Breast epithelium (tissue), 4 donors: ENCODE results near the gene MRTFB. TPM values are rescaled to one million over a fixed set of nuclear protein-coding genes. Genes with fewer than 3 reads are reported as not detected.
"Not testable (repeated sequence)": the region's sequence is repeated elsewhere in the genome, so short reads cannot be mapped to it uniquely, and the experiment has no call there.

Experiments
- DNase-seq, 2 donors: peaks; one replicate each; pipeline ENCODE4 v3.0.0-alpha.2; 2019; ENCODE audit warnings: low spot score in 2 of 2
- H3K27ac ChIP-seq, 2 donors: fragments of 200-600 bp; sonication (generic) in 1 of 2; one replicate each; pipeline ENCODE4 v1.5.1; 2016 to 2019; ENCODE audit warnings: mild to moderate bottlenecking in 1 of 2
- H3K27me3 ChIP-seq, 2 donors: fragments of 200-600 bp; sonication (generic) in 1 of 2; one replicate each; pipeline versions ENCODE4 v1.5.1 to v1.6.0; 2017 to 2019; ENCODE audit warnings: control low read depth in 1 of 2, mild to moderate bottlenecking in 1 of 2
- H3K36me3 ChIP-seq: fragments of 200-600 bp; one replicate; pipeline ENCODE4 v1.5.1; 2019
- H3K4me1 ChIP-seq, 2 donors: fragments of 200-600 bp; sonication (generic); one replicate each; pipeline ENCODE4 v1.5.1; 2016 to 2019; ENCODE audit warnings: control low read depth in 1 of 2
- H3K4me3 ChIP-seq, 3 donors: fragments of 200-600 bp; sonication (generic); 1 replicate in 2 of 3; 2 replicates in 1 of 3; pipeline ENCODE4 v1.5.1; 2016 to 2019; ENCODE audit warnings: mild to moderate bottlenecking in 3 of 3, moderate library complexity in 2 of 3
- H3K9me3 ChIP-seq, 2 donors: fragments of 200-600 bp; sonication (generic) in 1 of 2; one replicate each; pipeline ENCODE4 v1.5.1; 2016 to 2019; ENCODE audit warnings: control low read depth in 1 of 2
- CTCF ChIP-seq, 3 donors: fragments of 450-650 bp; IDR thresholded peaks; one replicate each; pipeline ENCODE4 v1.5.1; 2016 to 2017; ENCODE audit warnings: antibody characterized with exemption in 3 of 3, mild to moderate bottlenecking in 3 of 3, moderate library complexity in 3 of 3
- POLR2A ChIP-seq: fragments of 450-650 bp; IDR thresholded peaks from one replicate; pipeline ENCODE4 v1.6.1; 2016; ENCODE audit warnings: antibody characterized with exemption, mild to moderate bottlenecking, moderate library complexity
- POLR2AphosphoS5 ChIP-seq, 3 donors: sonication (generic); formaldehyde crosslinking; IDR thresholded peaks; one replicate each; pipeline ENCODE4 v1.6.1; 2017; ENCODE audit warnings: antibody characterized with exemption in 3 of 3
- intact Hi-C: fragments of 100-400 bp; cut with DNase I; formaldehyde crosslinking; loops from one replicate; pipeline ENCODE4 v1.15.1; 2023; ENCODE audit warnings: low total_unique reads
- total RNA-seq, 3 donors: library from RNA; depleted of rRNA; stranded (reverse); fragments of >200 nt; gene quantifications; one replicate each; pipeline ENCODE4 v1.1.0, GENCODE V29; 2016

Gene MRTFB
- total RNA-seq, 3 donors from 2014 or later = 49.9 to 115 (median 83.6) TPM

GRCh38 chr16:14180481-14180944, 109.4 kb downstream of the MRTFB start:
- H3K36me3 ChIP-seq = no peaks in the 10 kb centered on the region
- no peak for TF ChIP-seq POLR2AphosphoS5 (IDR thresholded peaks at IDR 0.05)
- intact Hi-C loops = no loop called here
- H3K4me3 ChIP-seq = no peak overlapping the region
- H3K4me1 ChIP-seq = no peaks in the 10 kb centered on the region
- no peak for DNase-seq
- no peaks in the 10 kb centered on the region for H3K9me3 ChIP-seq
- H3K27ac ChIP-seq = no peak overlapping the region
- H3K27me3 ChIP-seq = no peaks in the 10 kb centered on the region

- intact Hi-C loops = no loop called here
- Histone ChIP-seq H3K4me1 (no peaks in the 10 kb centered on the region), H3K9me3 (no peaks in the 10 kb centered on the region), H3K27me3 (no peaks in the 10 kb centered on the region), H3K27ac (no peak overlapping the region), H3K36me3 (no peaks in the 10 kb centered on the region), H3K4me3 (no peak overlapping the region)
- no peak for TF ChIP-seq CTCF (IDR thresholded peaks at IDR 0.05)
- no peak for TF ChIP-seq POLR2AphosphoS5 (IDR thresholded peaks at IDR 0.05)
- no peak for TF ChIP-seq POLR2A
- DNase-seq = no peak
These were observed 110.4 kb downstream of the MRTFB start for GRCh38 chr16:14181371-14182050.

- Histone ChIP-seq H3K36me3 (no peaks in the 10 kb centered on the region), H3K27me3 (no peaks in the 10 kb centered on the region), H3K4me1 (no peaks in the 10 kb centered on the region), H3K9me3 (no peaks in the 10 kb centered on the region), H3K4me3 (no peak overlapping the region), H3K27ac (no peak overlapping the region)
- DNase-seq = no peak
- TF ChIP-seq POLR2AphosphoS5 (IDR thresholded peaks at IDR 0.05) = no peak
- intact Hi-C loops = no loop called here
These were observed 111.9 kb downstream of the MRTFB start for GRCh38 chr16:14182999-14183398.

GRCh38 chr16:14183962-14184361, 112.8 kb downstream of the MRTFB start:
- H3K27ac ChIP-seq, DNase-seq, H3K27me3 ChIP-seq, H3K4me3 ChIP-seq, H3K36me3 ChIP-seq, H3K9me3 ChIP-seq, H3K4me1 ChIP-seq: not testable (repeated sequence)
- intact Hi-C loops = loop anchor here (2.0 kb wide), 1 partner anchor 39 kb away; no protein-coding TSS in a partner anchor

GRCh38 chr16:14186007-14186794, 115.1 kb downstream of the MRTFB start:
- no peak for DNase-seq
- H3K9me3 ChIP-seq = no peaks in the 10 kb centered on the region
- intact Hi-C loops = no loop called here
- no peak for TF ChIP-seq POLR2AphosphoS5 (IDR thresholded peaks at IDR 0.05)
- TF ChIP-seq CTCF (IDR thresholded peaks at IDR 0.05) = peak; percentile 27 to 44 (median 37)
- peak overlapping the region; percentile 57 to 78 for H3K27ac ChIP-seq
- H3K27me3 ChIP-seq = no peaks in the 10 kb centered on the region
- peak overlapping the region; percentile 41 to 63 (median 44) for H3K4me3 ChIP-seq
- no peaks in the 10 kb centered on the region for H3K36me3 ChIP-seq
- H3K4me1 ChIP-seq = no peaks in the 10 kb centered on the region

GRCh38 chr16:14186795-14187221, 115.7 kb downstream of the MRTFB start:
- Histone ChIP-seq H3K9me3 (no peaks in the 10 kb centered on the region), H3K27me3 (no peaks in the 10 kb centered on the region), H3K27ac (peak overlapping the region; percentile 57 to 78), H3K4me1 (no peaks in the 10 kb centered on the region), H3K36me3 (no peaks in the 10 kb centered on the region), H3K4me3 (peak overlapping the region; percentile 41 to 63 (median 44))
- TF ChIP-seq CTCF (IDR thresholded peaks at IDR 0.05) = no peak
- no peak for TF ChIP-seq POLR2A
- no peak for TF ChIP-seq POLR2AphosphoS5 (IDR thresholded peaks at IDR 0.05)
- intact Hi-C loops = no loop called here
- DNase-seq = no peak
